ENCODE measurements around the gene CDK17.
A peak's percentile ranks its signal among the peaks of the same experiment; 100 is the strongest.
"Not testable (repeated sequence)": the region's sequence is repeated elsewhere in the genome, so short reads cannot be mapped to it uniquely, and the experiment has no call there.

Gene CDK17

DNA sequence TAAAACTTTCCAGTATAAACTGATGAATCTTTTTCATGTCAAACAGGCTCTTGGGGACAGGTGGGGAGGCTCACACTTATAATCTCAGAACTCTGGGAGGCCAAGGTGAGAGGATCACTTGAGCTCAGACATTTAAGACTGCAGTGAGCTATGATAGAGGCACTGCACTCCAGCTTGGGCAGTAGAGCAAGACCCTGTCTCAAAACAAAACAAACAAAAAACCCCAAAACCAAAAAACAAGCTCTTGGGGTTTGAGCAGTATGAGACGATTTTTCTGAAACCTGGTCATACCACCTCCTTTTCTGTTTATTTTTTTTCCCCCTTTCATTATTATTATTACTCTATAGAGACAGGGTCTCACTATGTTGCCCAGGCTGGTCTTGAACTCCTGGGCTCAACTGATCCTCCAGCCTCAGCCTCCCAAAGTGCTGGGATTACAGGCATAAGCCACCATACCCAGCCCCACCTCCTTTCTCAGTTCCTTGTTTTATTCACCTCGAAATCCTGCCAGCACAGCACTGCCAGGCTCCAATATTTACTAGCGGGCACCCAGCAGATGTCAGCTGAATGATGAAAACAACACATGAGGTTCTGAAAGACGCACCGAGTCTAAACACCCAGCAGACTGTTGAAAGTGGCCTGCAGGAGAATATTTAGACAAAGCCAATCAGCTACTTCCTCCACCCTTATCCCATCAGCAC lies 19.5 kb upstream of the CDK17 start:
- DNase-seq (ENCODE audit: low read depth in 3 of 3) = no peak

DNA sequence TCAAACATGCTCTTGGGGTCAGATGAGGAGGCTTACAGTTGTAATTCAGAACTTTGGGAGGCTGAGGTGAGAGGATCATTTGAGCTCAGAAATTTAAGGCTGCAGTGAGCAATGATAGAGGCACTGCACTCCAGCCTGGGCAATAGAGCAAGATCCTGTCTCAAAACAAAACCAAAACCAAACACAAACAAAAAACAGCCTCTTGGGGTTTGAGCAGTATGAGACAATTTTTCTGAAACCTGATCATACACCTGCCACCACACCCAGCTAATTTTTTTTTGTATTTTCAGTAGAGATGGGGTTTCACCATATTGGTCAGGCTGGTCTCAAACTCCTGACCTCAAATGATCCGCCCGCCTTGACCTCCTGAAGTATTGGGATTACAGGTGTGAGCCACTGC lies 17.4 kb upstream of the CDK17 start:
- not testable (repeated sequence) for DNase-seq (ENCODE audit: low read depth in 3 of 3)

DNA sequence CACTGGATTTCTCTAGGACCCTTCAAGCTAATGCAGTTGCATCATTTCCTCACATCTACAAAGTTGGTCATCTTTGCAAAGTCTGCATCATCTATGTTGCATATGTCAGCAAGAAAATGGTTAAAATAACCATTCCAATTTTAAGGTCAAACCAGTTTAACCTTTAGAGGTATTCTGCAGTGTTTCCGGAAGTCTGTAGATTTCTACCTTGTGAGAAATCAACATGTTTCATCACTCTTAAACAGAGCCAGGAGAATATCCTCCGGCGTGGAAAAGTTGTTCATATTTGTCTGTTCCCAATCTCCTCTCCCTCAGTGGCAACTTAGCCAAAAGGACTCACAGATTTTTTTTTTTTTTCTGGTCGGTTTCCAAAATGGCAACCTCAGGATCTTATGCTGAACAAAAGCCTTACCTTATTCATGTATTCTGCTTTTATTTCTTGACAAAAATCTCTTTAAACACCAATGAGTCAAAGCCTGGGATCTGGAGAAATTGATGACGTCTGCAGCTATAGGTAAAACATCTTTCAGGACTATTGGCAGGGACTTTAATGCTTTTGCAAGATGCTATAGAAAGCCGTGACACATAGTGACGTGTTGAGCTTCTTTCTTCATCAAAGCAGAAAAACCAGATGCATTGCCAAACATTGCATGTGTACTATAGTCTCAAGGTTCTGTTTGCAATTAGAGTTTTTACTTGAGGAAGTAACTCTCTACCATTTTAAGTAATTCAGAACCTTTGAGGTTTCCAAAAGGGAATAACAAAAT lies 16.0 kb upstream of the CDK17 start:
- no peak for DNase-seq (ENCODE audit: low read depth in 3 of 3)

DNA sequence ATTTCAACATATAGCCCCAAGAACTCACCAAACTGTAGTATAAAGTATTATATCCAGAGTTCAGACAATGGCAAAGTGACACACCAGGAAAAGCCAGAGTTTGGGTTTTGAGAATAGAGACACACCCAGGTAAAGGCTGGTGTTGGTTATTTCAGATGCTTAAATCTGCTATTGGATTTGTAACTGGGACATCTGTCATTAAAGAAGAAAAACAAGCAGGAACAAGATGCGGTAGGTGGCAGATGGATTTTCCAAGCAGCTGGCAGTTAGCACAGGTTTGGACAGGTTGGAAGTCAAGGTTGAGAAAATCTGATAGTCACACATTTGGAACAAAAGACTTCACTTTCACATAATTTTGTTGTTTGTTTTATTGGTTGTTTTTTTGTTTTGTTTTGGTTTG lies 14.4 kb upstream of the CDK17 start:
- no peak for DNase-seq (ENCODE audit: low read depth in 3 of 3)

DNA sequence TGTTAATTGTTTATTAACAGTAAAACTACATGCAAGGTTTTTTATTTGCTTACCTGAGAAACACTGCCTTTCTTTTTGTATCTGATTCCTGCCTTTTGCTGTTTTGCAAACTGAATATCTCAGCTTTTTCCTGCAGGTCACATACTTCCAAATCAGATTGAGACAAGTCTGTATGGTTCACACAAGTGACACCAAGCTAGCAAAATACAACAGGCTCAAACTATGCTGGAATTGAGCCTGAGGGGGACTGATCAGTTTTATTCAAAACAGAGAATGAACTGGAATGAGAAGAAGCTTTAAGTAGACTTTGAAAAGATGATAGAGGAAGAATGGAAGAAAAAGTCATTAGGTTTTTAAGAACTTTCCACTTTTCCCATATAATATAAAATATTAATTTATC lies 12.2 kb upstream of the CDK17 start:
- no peak for DNase-seq (ENCODE audit: low read depth in 3 of 3)

DNA sequence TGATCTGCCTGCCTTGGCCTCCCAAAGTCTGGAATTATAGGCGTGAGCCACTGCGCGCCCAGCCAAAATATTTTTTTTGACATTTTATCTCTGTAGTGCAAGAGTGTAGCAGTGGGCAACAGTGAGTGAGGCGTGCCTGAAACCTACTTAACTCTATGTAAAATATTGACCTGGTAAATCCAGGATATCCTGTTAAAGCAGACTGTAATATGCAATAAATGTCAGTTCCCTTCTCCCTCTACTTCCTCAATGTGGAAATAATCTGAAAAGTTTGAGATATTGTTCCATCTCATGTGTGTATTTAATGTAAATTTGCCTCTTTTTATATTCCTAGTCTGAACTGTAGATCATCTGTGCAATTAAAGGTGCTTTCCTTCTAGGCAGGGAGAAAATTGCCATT lies 9.5 kb upstream of the CDK17 start:
- no peak for DNase-seq (ENCODE audit: low read depth in 3 of 3)

DNA sequence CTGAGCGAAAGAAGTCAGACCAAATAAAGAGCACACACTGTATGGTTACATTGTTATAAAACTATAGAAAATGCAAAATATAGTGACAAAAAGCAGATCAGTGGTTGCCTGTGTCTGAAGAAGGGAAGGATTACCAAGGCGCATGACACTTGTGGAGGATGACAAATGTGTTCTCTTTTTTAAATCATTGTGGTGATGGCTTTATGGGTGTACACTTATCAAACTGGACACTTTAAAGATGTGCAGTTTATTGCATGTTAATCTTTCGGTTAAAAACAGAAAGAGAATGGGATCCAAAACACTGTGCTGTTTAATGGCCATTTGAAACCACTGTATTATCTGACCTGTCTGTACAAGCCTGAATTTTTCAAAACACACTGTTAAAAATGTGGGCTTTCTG lies 8.8 kb upstream of the CDK17 start:
- no peak for DNase-seq (ENCODE audit: low read depth in 3 of 3)

DNA sequence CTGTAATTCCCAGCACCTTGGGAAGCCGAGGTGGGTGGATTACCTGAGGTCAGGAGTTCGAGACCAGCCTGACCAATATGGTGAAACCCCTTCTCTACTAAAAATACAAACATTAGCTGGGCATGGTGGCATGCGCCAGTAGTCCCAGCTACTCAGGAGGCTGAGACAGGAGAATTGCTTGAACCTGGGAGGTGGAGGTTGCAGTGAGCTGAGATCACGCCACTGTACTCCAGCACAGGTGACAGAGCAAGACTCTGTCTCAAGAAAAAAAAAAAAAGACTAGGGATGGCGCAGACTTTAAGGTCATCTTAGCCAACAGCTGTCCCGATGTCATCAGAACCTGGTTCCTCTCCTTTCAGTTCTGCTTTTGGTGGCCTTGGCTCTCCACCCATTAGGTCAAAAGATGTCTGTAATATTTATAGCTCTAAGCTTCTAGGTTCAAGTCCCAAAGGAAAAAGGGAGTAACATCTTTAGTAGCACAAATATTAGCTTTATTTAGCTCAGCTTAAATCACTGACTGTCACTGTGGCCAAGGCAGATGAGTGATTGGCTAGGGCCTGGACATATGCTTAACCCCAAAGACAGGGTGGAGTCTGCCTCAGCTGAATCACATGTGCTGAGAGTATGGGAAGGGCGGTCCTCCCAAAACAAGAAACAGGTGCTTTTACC lies 7.3 kb upstream of the CDK17 start:
- not testable (repeated sequence) for DNase-seq (ENCODE audit: low read depth in 3 of 3)

DNA sequence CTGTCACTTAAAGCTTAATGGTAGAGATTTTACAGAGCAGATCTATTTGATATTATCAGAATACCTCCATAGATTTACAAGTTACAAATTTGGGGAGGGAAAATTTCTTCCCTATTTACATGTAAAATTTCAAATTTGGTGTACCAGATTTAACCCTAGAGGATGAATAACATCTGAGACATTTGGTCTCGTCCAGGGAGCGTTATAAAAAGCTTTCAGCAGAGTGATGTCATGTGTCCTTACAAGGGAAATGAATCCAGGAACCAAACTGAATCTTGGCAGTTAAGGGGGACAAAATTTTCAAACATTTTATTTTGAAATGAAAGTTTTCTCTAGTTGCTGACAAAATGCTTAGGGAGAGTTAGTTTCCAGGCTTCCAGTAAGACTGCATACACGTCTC lies 4.5 kb upstream of the CDK17 start:
- no peak for DNase-seq (ENCODE audit: low read depth in 3 of 3)

DNA sequence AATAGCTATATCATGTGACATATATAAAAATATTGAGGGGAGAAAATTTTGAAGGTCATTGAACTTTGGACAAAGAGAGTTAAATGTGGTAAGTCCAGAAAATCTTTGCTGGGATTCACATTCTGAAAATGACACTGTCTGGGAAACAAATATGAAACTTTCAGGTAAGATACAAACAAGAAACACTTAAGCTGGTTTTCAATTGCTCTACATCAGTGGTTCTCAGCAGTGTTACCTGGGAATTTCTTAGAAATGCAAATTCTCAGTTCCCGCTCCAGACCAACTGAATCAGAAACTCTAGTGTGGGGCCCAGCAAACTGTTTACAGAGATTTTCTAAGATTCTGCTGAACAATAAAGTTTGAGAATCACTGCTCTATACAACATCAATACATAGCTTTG lies 3.6 kb upstream of the CDK17 start:
- no peak for DNase-seq (ENCODE audit: low read depth in 3 of 3)

DNA sequence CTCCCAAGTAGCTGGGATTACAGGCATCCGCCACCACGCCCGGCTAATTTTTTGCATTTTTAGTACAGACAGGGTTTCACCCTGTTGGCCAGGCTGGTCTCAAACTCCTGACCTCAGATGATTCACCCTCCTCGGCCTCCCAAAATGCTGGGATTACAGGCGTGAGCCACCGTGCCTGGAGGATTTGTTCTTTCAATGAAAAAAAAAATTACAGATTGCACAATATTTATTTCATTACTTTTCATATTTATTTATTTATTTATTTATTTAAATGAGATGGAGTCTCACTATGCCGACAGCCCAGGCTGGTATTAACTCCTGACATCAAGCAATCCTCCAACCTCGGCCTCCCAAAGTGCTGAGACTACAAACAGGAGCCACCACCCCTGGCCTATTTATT lies 2.3 kb upstream of the CDK17 start:
- DNase-seq (ENCODE audit: low read depth in 3 of 3) = not testable (repeated sequence)

DNA sequence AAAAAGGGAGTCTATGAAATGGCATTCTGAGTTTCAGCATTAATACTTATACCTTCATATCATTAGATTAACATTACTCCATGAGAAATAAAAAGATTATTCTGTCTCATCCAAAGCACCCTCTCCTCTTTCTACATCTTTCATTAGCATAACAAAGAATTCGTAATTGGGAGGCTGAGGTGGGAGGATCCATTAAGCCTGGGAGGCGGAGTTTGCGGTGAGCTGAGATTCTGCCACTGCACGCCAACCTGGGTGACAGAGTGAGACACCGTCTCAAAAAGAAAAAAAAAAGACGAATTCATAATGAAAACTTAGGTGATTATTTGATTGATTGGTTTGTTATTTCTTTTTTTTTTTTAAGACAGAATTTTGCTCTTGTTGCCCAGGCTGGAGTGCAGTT lies 1.8 kb upstream of the CDK17 start:
- DNase-seq (ENCODE audit: low read depth in 3 of 3) = no peak

DNA sequence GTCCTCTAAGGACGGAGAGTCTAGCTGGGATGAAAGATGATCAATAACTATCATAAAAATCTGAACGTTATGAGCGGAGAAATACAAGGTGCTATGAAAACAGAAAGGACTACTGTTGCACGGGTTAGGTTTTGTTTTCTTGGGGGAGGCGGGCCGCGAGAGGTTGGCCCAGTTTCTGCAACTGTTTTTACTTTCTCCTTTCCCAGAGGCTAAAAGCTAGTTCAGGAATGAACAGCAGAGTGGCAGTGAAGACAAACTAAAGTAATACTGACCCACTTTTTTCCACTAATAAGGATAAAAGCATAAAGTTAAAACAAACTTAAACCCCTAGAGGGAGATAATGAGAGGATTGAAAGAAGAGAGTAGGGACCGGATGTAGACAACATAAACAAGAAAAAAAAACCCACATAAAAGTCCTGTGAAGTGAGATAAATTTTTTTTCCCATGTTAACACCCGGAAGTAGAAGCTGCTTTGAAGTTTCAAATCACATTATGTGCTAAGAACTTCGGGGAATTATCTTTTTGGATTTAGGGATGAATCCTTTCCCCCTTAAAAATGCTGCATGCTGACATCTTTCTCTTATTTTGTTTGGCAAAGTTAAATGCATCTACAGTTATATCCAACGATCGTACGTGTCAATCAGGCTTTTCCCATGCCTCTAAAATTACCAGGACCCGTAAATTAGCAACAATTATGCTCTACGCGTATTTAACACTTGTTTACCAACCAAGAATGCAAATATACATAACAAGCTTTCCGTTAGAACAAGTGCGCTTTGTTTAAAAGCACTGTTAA lies 1.0 kb upstream of the CDK17 start:
- DNase-seq (ENCODE audit: low read depth in 3 of 3) = peak in 1 of 3 donors; percentile 11

DNA sequence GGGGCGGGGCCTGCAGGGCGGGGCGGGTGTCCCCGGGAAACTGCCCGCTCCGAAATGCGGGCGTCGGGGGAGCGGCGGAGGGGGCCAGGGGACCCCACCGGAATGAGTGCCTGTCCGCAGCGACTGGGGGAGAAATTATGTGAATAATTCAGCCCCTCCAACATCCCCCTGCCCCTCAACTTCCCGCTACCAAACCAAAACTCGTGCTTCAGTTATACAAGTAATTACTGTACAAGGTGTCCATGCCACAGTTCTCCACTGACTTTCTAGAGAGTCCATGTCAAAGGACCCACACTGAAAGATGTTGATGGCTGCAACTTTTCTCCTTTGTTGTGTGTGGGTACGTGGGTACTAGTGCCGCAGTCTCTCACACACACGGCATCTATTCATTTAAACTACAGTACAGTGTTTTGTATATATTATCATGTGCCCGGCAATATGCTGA lies 414 bp upstream of the CDK17 start:
- peak in 1 of 3 donors; percentile 20 for DNase-seq (ENCODE audit: low read depth in 3 of 3)

DNA sequence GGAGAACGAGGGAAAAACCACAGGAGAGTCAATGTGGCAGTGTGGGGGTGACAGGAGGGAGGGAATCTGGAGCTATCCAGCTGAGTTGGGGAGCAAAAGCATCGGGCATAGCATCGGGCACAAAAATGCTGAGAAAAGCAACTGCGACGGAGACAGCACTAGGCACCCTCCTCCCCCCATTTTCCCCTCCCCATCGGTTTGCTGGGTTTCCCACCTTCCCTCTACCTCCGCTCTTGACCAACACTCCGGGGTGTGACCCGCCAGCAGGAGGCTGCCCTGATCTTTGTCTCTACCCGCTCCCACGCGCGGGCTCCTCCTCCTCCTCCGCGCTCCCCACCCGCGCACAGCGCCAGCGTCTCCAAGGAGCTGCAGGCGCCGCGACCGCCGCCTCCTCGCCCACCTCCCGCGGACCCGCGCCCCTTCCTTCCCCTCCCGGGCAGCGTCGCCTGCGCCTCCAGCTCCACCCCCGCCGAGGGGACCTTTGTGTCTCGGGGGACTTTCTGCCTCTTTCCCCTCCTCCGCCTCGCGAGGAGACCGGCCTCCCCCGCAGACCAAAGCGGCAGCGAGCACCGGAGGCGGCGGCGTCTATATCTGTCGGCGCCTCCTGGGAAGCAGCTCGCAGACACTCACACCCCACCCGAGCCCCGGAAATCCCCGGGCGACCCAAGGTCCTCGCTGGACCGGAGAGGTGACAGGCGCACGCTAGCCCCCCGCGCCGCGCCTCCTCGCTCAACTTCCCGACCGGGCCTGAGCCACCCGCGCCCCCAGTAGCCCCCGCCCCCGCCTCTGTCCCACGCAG lies 920 bp downstream of the CDK17 start:
- peak; percentile 35 to 48 (median 42) for DNase-seq (ENCODE audit: low read depth in 3 of 3)

DNA sequence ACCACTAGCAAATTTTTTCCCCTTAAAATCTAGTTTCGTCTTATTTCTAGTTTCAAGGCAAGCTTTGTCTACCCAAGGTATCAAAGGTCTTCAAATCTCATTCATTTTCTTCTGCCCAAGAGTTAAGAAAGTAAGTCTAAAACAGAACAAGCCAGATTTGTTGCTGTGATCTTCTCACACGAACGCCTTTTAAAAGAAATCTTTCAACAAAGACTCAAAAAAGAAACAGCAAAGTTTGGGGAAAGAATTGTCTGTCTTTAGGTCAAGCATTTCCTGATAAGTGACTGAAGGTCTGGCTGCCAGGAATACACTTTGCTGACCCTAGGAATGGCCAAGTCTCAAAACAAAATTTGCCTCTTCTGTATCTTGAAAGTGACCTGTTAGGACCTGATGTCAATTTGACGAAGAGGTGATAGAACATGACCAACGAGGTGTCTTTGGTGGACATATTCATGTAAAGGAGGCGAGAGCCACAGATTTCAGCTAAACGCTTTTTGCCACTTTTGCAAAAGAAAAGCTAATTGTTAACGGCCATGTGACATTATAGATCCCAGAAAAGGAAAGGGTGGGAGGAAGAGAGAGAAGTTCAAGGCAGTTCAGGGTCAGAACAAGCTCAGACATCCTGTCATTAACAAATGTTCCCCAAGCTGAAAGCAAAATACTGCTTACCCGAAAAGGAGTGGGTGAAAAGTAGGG lies 1.7 kb downstream of the CDK17 start:
- DNase-seq (ENCODE audit: low read depth in 3 of 3) = no peak

DNA sequence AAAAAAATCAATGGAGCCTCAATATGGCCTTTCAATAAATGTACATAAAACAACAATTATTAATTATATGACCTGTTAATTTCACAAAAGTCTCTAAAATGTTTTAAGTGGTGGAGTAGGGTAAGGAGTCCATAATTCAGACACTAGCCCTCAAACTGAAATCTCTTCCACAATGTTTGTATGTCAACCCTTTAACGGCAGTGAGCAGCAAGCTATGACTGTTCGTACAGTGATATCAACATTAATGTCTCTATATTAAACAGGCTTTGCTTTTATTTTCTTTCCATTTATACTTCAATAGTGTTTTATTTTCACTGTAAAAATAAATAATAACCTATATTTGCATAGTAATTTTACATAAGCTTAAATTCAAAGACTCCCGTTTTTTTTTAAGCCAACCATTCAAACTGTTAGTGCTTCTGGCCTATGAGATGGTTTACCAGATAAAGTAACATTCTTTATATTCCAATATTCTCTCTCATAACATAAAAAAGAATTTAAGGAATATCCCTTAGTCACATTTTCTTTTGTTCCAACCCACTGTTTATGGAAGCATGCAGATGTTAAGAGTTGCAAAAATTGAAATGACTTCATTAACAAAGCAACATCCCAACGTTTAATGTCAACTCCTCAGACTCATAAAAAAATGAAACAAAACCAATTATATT lies 2.3 kb downstream of the CDK17 start:
- no peak for DNase-seq (ENCODE audit: low read depth in 3 of 3)

DNA sequence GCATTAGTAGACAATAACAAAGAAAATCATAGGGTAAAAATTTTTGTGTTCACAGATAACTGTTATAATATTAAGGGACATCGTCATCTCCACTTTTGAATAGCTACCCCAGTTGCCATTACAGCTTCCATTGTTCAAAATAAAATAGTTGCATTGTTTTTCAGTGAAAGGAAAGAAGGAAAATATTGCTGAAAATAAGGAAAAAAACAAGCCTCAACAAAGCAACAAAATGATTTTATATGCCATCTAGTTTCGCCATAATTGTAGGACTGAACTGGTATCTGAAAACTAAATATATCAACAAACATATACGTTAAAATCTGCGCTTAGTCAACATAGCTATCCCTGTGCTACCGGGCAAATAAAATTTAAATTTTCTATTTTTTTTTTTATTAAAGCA lies 3.3 kb downstream of the CDK17 start:
- no peak for DNase-seq (ENCODE audit: low read depth in 3 of 3)

DNA sequence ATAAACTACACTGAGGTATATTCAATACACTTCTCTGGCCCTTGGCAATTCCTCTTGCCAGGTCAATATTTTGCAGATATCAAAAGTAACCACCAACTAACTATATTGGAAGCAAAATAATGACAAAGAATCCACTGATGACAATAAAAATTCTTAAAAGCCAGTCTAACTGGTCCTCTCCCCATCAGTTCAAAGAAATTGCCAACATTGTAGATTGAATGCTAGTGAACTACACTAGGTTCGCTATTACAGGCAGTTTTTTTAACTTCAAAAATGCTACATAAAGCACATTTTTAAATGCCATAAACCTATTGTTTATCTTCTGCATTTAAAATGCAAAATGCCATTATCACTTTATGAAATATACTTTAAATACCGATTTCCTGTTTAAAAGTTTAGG lies 4.0 kb downstream of the CDK17 start:
- no peak for DNase-seq (ENCODE audit: low read depth in 3 of 3)

DNA sequence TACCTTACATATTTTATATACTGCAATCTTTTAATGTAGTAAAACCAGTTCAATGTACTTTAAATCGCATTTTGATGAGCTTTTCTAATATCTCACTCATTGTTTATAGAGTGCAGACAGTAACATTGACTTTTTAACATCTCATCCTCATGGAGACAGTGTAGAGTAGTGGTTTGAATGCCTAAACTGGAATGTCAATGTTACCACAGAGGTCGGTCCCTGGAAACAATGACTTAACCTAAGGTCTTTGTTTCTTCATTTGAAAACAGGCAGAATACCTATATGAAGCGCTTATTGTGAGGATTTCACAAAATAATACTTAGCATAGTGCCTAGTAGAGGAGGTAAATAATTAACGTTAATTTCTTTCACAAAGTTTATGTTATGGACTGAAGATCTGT lies 5.0 kb downstream of the CDK17 start:
- no peak for DNase-seq (ENCODE audit: low read depth in 3 of 3)

All from stimulated activated CD4-positive, alpha-beta T cell treated with anti-CD3 and anti-CD28 coated beads, TNF-alpha, amount 100 ng/mL, for 48 hours (primary cell).